GM21360 (cell line): ENCODE measurements around the gene SPIB.

Experiments used
- ATAC-seq: cut with Tn5 transposase; IDR thresholded peaks from one replicate; pipeline ENCODE4 v1.9.1; 2021; ENCODE audit warnings: mild to moderate bottlenecking, moderate library complexity; ENCODE audit not compliant: unreplicated experiment

SPIB gene

GRCh38 chr19:50417111-50418081, 1.3 kb upstream of the SPIB start:
- no peak for ATAC-seq

- no peak for ATAC-seq
Observed at GRCh38 chr19:50419022-50419579, 363 bp downstream of the SPIB start.

- no peak for ATAC-seq
Observed at GRCh38 chr19:50419580-50420035, 870 bp downstream of the SPIB start.

GRCh38 chr19:50420127-50420526, 1.4 kb downstream of the SPIB start:
- ATAC-seq, result no peak

GRCh38 chr19:50420808-50421207, 2.1 kb downstream of the SPIB start:
- ATAC-seq, result no peak

GRCh38 chr19:50422397-50423278, 3.9 kb downstream of the SPIB start:
- no peak for ATAC-seq

- ATAC-seq, result no peak
Observed at GRCh38 chr19:50423279-50424113, 4.8 kb downstream of the SPIB start.

GRCh38 chr19:50425581-50425980, 6.8 kb downstream of the SPIB start:
- no peak for ATAC-seq

GRCh38 chr19:50427318-50427925, 8.7 kb downstream of the SPIB start:
- no peak for ATAC-seq

- ATAC-seq, result no peak
Observed at GRCh38 chr19:50427997-50428425, 9.3 kb downstream of the SPIB start.

- no peak for ATAC-seq
Observed at GRCh38 chr19:50428772-50429463, 10.2 kb downstream of the SPIB start.

GRCh38 chr19:50430888-50431342, 12.2 kb downstream of the SPIB start:
- ATAC-seq, result no peak

- peak; percentile 63 for ATAC-seq
Observed at GRCh38 chr19:50431343-50432220, 12.8 kb downstream of the SPIB start.

GRCh38 chr19:50432221-50433028, 13.7 kb downstream of the SPIB start, which contains the start of gene MYBPC2:
Gene MYBPC2 (plus strand): TSS chr19:50432892. CDS start chr19:50432954, 62 bp downstream.
- no peak for ATAC-seq

- no peak for ATAC-seq
Observed at GRCh38 chr19:50433201-50434180, 14.8 kb downstream of the SPIB start.

- ATAC-seq, result no peak
Observed at GRCh38 chr19:50434525-50434924, 15.8 kb downstream of the SPIB start.
